PC-3 (cell line): Measurements from ENCODE around the gene NELFA. TPM values are rescaled to one million over a fixed set of nuclear protein-coding genes. Genes with fewer than 3 reads are reported as not detected.

Source experiments
- ATAC-seq: fragments of 200-7000 bp; cut with Tn5 transposase; 2 replicates; pipeline ENCODE4 v1.9.1; 2020; ENCODE audit warnings: mild to moderate bottlenecking, moderate library complexity
- BruUV-seq: library from RNA; stranded (reverse); fragments of 400-500 nt; replicated peaks from 2 replicates; lab custom pipeline; 2021; lab: Mats Ljungman, UMichigan
- CTCF ChIA-PET: fragments of 300-600 bp; sonication (Branson Sonifier 250); formaldehyde crosslinking; loops from one replicate; lab custom pipeline; 2022; ENCODE audit warnings: antibody characterized with exemption; lab: Charles Lee
- POLR2A ChIA-PET: fragments of 300-600 bp; sonication (Branson Sonifier 250); formaldehyde crosslinking; loops from one replicate; lab custom pipeline; 2022; ENCODE audit warnings: antibody characterized with exemption; ENCODE audit not compliant: unreplicated experiment; lab: Charles Lee
- DNase-seq: peaks from one replicate; pipeline ENCODE4 v3.0.0-alpha.2; 2015
- H2AFZ ChIP-seq: fragments of 300-600 bp; sonication (generic); 2 replicates; pipeline ENCODE4 v1.6.0; 2016; ENCODE audit warnings: antibody characterized with exemption, low read length
- H3F3A ChIP-seq: fragments of 300-600 bp; sonication (generic); one replicate; pipeline ENCODE4 v1.6.0; 2017; ENCODE audit warnings: antibody characterized with exemption, low read length, control low read depth, mild to moderate bottlenecking; ENCODE audit not compliant: unreplicated experiment
- H3K27ac ChIP-seq: fragments of 300-600 bp; sonication (generic); 2 replicates; pipeline ENCODE4 v1.5.1; 2016; ENCODE audit warnings: mild to moderate bottlenecking, low read length
- H3K27me3 ChIP-seq: fragments of 300-600 bp; sonication (generic); 2 replicates; pipeline ENCODE4 v1.6.1; 2016; ENCODE audit warnings: low read length, mixed read lengths
- H3K36me3 ChIP-seq: fragments of 300-600 bp; sonication (generic); 2 replicates; pipeline ENCODE4 v1.6.1; 2016; ENCODE audit warnings: low read depth, mixed run types, low read length, mixed read lengths
- H3K4me1 ChIP-seq: fragments of 300-600 bp; sonication (generic); 2 replicates; pipeline ENCODE4 v1.5.1; 2016; ENCODE audit warnings: low read length; ENCODE audit not compliant: insufficient read depth
- H3K4me2 ChIP-seq: fragments of 300-600 bp; sonication (generic); 2 replicates; pipeline ENCODE4 v1.6.0; 2016; ENCODE audit warnings: low read length
- H3K4me3 ChIP-seq: fragments of 300-600 bp; sonication (generic); 2 replicates; pipeline ENCODE4 v1.5.1; 2016; ENCODE audit warnings: mild to moderate bottlenecking, low read length, mixed read lengths
- H3K79me2 ChIP-seq: fragments of 300-600 bp; sonication (generic); 2 replicates; pipeline ENCODE4 v1.6.1; 2017; ENCODE audit warnings: low read length, mixed read lengths
- H3K9ac ChIP-seq: fragments of 300-600 bp; sonication (generic); 2 replicates; pipeline ENCODE4 v1.6.0; 2016; ENCODE audit warnings: mild to moderate bottlenecking, low read length
- H3K9me2 ChIP-seq: fragments of 300-600 bp; sonication (generic); replicated peaks from 2 replicates; pipeline ENCODE4 v1.6.1; 2016; ENCODE audit warnings: mixed run types, low read length, mixed read lengths
- H3K9me3 ChIP-seq: fragments of 300-600 bp; sonication (generic); 2 replicates; pipeline ENCODE4 v1.6.1; 2016; ENCODE audit warnings: low read length, mixed read lengths
- H4K20me1 ChIP-seq: fragments of 300-600 bp; sonication (generic); 2 replicates; pipeline ENCODE4 v1.6.1; 2016; ENCODE audit warnings: low read length, mixed read lengths
- CTCF ChIP-seq: fragments of 300-600 bp; sonication (generic); conservative IDR thresholded peaks from 2 replicates; pipeline ENCODE4 v1.5.1; 2017; ENCODE audit warnings: antibody characterized with exemption, low read depth, mild to moderate bottlenecking, low read length
- EZH2 ChIP-seq: fragments of 300-600 bp; sonication (generic); IDR thresholded peaks from one replicate; pipeline ENCODE4 v1.6.1; 2017; ENCODE audit warnings: antibody characterized with exemption, mild to moderate bottlenecking, low read length; ENCODE audit not compliant: unreplicated experiment
- EZH2phosphoT487 ChIP-seq: fragments of 300-600 bp; sonication (generic); IDR thresholded peaks from 2 replicates; pipeline ENCODE4 v1.6.1; 2018; ENCODE audit warnings: mild to moderate bottlenecking, antibody characterized with exemption, low read length, borderline replicate concordance
- intact Hi-C: fragments of 100-400 bp; cut with micrococcal nuclease; formaldehyde crosslinking; loops from 2 replicates; pipeline ENCODE4 v1.9.0; 2023
- total RNA-seq: library from RNA; depleted of rRNA; stranded (reverse); fragments of >200 nt; gene quantifications from 2 replicates; pipeline ENCODE4 v1.2.3, GENCODE V29; 2014

NELFA gene
- total RNA-seq, 1 experiment from 2014 or later, result 30.0 TPM

- Histone ChIP-seq H3K4me1 (no peaks in the 10 kb centered on the region), H3F3A (no peaks in the 10 kb centered on the region), H3K27me3 (no peaks in the 10 kb centered on the region), H3K79me2 (no peaks in the 10 kb centered on the region), H3K9me2 (no peaks in the 10 kb centered on the region), H4K20me1 (no peaks in the 10 kb centered on the region), H2AFZ (no peak overlapping the region), H3K27ac (no peak overlapping the region), H3K4me2 (no peak overlapping the region), H3K9me3 (no peaks in the 10 kb centered on the region), H3K9ac (no peak overlapping the region), H3K36me3 (peaks cover 14% of the 10 kb centered on the region), H3K4me3 (no peak overlapping the region)
- TF ChIP-seq EZH2, result no peak
- TF ChIP-seq CTCF, result no peak
- TF ChIP-seq EZH2phosphoT487, result no peak
- intact Hi-C loops, result no loop called here
- CTCF ChIA-PET, result no interaction called here
- DNase-seq (no peak), ATAC-seq (no peak; the same call in 1 of the 2 replicates)
- no TSS peak for BruUV-seq
- POLR2A ChIA-PET, result interaction anchor here (0.6 kb wide), 1 partner anchor 477 kb away, joined by 3 read pairs; no protein-coding TSS in a partner anchor
Measured at GRCh38 chr4:1982124-1983052, 26.4 kb downstream of the NELFA start.

- no peak overlapping the region for H3K4me3 ChIP-seq
- POLR2A ChIA-PET, result no interaction called here
- H3K9me2 ChIP-seq, result no peaks in the 10 kb centered on the region
- TF ChIP-seq EZH2 (no peak), CTCF (no peak), EZH2phosphoT487 (no peak)
- peaks cover 16% of the 10 kb centered on the region for H3K36me3 ChIP-seq
- DNase-seq (no peak), ATAC-seq (no peak)
- H3K9me3 ChIP-seq, result no peaks in the 10 kb centered on the region
- H3K27me3 ChIP-seq, result no peaks in the 10 kb centered on the region
- H3K9ac ChIP-seq, result no peak overlapping the region
- H3K27ac ChIP-seq, result no peak overlapping the region
- H3F3A ChIP-seq, result no peaks in the 10 kb centered on the region
- H3K79me2 ChIP-seq, result no peaks in the 10 kb centered on the region
- H3K4me1 ChIP-seq, result no peaks in the 10 kb centered on the region
- H2AFZ ChIP-seq, result no peak overlapping the region
- H4K20me1 ChIP-seq, result no peaks in the 10 kb centered on the region
- intact Hi-C loops, result no loop called here
- no peak overlapping the region for H3K4me2 ChIP-seq
- BruUV-seq, result no TSS peak
- CTCF ChIA-PET, result no interaction called here
Measured at GRCh38 chr4:1981251-1982058, 27.3 kb downstream of the NELFA start.
